NCI-H526 (cell line): Measurements from ENCODE around the gene PYDC2.

Source experiments
- DNase-seq, 2 experiments: peaks; one replicate each; lab custom pipeline; 2025; lab: John Stamatoyannopoulos, UW

PYDC2 gene

DNA sequence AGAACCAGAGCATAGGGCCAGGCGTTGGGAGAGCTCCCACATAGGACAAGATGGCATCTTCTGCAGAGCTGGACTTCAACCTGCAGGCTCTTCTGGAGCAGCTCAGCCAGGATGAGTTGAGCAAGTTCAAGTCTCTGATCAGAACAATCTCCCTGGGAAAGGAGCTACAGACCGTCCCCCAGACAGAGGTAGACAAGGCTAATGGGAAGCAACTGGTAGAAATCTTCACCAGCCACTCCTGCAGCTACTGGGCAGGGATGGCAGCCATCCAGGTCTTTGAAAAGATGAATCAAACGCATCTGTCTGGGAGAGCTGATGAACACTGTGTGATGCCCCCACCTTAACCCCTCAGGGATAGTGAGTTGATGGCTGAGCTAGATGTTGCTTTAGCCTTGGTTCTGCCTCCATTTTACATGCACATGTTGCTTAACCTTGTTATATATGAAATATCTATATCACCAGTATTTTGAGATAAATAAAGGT lies at the start of gene PYDC2:
Gene PYDC2, plus strand, starts transcription at position 51 of the 483 bp plus-strand sequence. Its CDS starts 0 bp downstream, at position 51.
- no peak for DNase-seq

DNA sequence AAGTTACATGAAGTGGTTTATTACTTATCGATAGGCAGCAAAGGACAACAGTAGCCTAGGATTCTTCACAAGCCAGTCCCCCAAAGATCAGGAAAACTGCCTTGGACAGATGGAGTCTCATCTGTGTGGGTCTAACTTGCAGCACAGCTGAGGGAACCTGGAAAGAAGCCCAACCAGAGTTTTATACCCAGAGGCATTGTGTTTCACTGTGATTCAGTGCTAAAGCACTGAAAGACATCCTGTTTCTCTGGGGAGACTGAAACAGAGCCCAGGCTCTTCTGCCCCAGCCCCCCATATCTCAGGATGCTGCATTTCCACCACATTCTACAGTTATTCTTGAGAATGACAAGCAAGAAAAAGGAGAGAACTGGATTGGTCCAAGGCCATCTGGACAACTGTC lies 48.2 kb upstream of the PYDC2 start:
- DNase-seq, result no peak

DNA sequence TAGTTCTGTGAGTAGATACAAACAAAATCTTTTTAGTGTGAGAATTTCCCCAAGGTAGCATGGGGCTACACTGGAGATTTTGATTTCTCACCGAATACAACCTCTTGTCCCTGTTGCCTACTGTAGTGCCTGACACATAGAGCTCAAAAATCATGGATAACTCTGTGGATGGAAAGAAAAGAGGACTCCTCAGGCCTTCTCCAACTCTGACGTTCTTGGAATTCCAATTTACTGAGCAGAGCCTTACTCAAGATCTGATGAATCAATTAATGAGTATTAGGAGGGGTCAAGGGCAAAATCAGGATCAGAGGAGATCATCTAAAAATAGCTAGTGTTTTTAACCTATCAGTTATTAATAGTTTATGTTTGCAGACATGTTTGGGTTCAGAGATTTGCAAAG lies 46.7 kb upstream of the PYDC2 start:
- no peak for DNase-seq

DNA sequence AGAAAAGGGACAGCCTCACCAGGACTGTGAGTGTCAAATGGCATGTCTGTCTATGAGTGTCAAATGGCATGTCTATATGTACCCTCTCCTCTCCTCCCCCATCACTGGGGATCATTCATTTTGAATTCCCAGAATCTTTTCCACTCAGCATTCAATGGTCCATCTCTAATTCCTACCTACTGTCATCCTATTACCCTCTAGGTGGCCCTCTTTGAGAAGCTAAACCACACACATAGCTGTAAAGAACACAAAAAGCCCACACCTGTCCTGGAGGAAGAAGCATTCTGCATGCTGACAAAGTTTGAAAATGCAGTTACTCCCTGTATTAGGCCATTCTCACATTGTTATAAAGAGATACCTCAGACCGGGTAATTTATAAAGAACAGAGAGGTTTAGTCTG lies 46.2 kb upstream of the PYDC2 start:
- DNase-seq, result peak in 1 of 2 experiments; percentile 18

DNA sequence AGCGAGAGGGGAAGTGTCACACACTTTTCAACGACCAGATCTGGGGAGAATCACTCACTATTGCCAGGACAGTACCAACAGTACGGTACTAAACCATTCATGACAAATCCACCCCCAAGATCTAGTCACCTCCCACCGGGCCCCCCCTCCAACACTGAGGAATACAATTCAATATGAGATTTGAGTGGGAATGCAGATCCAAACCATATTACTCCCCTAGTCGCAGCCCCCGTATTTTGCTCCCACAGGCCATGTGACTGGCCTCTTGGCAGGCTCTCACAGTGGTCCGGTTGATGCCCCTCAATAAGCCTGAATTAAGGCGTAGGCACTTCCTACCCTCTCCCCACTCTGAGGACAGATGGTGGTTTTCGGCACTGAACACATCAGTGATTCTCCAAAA lies 45.4 kb upstream of the PYDC2 start:
- no peak for DNase-seq

DNA sequence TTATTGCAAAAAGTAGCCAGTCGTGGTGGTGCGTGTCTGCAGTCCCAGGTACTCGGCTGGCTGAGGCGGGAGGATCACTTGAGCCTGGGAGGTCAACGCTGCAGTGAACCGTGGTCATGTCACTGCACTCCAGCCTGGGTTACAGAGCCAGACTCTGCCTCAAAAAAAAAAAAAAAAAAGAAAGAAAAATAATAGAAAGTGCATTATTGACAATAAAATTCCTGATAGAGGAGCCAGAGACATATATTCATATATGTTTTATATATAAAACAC lies 43.6 kb upstream of the PYDC2 start:
- DNase-seq, result no peak

DNA sequence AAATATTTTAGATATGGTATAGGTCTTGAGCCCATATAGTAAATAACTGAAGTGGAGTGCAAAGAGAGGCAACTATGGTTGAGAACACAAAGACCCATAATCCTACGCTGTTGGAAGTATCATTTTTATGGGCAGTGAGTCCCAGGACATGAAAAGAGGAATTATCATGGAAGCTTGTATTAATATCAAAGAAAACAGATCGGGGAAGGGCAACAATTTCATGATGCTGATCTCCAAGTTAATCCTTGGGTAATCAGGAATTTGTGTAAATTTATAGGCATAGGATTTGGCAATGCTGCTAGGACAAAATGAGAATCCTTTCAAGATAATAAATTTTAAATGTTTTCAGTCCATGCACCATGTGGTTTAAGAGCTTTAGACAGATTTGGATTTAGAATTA lies 40.2 kb upstream of the PYDC2 start:
- DNase-seq, result no peak

DNA sequence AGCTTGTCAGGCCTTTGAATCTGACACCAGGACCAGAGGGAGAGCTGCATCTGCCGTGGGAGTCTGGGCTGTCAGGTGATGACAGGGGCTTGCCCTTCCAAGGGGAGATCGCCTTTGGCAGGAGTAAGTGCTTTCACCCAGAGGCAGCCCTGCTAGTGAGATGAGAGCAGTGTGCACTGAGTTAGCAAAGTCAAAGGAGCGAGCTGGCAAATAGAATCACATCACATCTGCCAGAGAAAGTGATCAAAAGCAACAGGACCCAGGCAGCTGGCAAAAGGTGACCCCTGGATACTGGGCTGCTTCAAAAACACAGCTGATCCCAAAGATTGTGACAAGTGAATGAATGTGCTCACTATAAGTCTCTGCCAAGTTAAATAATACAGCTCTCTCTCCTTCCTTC lies 36.1 kb upstream of the PYDC2 start:
- no peak for DNase-seq

DNA sequence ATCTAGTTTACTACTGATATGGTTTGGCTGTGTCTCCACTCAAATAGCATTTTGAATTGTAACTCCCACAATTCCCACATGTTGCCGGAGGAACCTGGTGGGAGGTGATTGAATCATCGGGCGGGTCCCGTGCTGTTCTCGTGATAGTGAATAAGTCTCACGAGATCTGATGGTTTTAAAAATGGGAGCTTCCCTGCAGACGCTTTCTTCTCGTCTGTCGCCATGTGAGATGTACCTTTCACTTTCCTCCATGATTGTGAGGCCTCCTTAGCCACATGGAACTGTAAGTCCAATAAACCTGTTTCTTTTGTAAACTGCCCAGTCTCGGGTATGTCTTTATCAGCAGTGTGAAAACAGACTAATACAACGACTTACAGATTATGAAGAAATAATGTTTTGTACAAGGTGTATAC lies 35.6 kb upstream of the PYDC2 start:
- no peak for DNase-seq

DNA sequence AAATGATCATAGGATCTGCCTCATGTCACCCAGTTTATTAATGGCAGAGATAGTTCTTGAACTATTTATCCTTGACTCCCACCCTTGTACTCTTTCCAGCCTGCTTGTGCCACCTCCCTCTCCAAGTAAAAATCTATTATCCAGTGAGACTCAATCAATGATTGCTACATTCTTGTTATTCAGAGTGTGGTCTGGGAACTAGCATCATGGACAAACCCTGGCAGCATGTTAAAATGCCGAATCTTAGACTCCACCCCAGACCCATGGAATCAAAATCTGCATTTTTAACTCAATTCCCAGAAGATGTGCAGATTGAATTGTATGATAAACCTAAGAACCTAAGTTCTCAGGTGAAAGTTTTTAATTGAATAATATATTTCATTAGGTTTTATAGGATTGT lies 34.7 kb upstream of the PYDC2 start:
- DNase-seq, result no peak

DNA sequence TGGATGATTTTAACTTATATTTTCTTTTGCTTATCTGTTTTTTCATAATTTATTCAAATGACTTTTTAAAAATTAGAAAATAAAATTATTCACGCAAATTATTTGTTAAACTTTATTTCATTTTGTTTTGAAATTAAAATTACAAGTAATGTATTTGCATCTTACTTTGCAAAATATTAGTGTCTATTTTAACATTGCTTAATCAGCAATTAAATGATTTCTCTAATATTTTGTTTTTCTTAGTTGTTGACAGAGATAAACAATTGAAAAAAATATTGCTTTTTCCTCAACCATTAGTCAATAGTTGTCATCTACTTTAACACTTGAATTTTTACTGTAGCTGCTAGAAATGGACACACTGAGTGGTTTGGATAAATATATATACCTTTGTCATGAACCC lies 32.8 kb upstream of the PYDC2 start:
- no peak for DNase-seq

DNA sequence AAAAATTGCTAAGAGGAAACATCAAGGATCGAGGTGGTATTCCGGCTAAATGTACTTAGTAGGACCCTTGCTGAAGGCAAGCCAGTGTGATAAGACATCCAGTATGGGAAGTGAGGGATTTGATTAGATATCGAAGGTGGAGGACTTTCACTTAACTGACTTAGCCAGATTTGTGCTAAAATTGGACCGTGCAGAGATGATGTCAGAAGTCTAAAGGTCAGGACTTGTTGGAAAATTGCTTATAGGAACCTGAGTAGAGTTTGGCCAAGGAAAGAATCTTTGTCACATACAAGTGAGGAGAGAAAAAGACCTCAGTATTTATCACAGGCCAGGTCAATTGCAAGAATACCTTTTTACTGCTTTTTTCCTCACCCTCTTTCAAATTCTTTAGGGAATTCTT lies 30.9 kb upstream of the PYDC2 start:
- no peak for DNase-seq

DNA sequence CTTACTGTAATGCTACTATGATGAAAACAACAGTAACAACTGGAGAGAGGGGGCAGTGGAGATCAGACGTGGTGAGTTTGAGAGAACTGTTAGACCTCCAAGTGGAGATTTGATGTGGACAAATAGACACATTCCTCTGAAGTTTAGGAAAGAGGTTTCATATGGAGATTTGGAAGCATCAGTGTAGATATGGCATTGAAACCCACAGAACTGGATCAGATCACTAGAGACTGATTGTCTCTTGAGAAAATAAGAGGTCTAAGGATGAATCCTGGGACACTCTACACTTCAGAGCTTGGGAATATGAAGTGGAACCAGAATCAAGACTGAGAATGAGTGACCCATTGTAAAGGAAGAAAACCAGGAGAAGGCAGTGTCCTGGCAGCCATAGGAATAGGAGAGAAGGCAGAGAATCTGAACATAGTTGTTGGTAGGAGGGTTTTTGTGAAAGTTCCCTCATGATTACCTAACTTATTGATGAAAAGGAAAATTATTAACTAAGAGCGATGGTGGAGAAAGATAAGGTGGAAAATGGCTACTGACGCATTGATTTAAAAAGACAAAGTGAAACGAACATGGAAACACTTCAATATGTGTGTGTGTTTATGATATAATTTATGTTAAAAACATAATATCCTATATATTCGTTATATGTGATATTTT lies 29.7 kb upstream of the PYDC2 start:
- no peak for DNase-seq

DNA sequence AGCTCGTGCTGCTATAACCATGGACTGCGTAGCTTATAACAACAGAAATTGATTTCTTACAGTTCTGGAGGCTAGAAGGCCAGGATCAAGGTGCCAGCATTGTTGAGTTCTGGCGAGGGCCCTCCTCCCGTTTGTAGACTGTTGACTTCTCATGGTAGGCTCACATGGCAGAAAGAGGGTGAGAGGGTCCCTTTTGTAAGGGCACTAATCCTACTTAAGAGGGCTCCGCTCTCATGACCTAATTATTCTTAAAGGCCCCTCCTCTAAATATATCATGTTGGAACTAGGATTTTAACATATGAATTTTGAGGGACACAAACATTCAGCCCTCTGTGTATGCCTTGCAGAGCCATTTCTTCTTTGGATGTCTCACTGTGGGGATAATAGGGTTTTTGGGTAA lies 28.8 kb upstream of the PYDC2 start:
- DNase-seq, result no peak

DNA sequence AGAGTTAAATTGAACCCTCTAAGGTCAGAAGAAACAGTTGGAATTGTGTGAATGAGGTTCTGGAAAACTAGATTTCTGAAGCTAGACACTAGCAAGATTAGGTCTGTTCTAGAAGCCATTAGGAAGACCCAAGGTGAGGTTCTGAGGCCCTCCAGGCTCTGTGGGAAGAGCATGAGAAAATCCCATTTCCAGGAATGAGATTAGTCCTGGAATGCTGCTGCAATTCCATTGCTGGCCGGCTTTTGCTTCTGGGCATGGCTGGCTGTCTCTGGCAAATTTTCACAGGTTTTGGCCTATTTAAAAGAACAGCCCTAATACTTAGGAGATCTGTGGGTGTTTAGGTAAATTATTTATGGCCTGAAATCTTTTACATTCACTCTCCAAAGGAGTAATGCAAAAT lies 26.9 kb upstream of the PYDC2 start:
- no peak for DNase-seq

DNA sequence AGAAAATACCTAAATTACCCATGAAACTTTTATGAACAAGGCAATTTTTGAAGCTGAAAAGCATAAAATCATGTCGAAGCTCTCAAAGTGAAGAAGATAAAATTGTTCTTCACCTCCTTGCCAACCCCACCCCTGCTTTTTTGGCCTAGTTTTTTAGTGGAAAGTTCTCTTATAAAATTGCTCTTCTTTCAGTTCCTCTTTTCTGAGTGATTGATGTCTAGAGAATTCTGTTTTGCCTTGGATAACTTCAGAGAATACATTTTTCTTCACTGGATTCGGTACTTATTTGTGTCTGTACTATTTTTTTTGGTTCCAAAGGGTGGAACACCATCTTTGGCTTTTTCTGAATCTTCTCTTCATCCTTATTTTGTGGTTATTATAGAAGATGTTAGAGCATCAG lies 25.0 kb upstream of the PYDC2 start:
- no peak for DNase-seq

DNA sequence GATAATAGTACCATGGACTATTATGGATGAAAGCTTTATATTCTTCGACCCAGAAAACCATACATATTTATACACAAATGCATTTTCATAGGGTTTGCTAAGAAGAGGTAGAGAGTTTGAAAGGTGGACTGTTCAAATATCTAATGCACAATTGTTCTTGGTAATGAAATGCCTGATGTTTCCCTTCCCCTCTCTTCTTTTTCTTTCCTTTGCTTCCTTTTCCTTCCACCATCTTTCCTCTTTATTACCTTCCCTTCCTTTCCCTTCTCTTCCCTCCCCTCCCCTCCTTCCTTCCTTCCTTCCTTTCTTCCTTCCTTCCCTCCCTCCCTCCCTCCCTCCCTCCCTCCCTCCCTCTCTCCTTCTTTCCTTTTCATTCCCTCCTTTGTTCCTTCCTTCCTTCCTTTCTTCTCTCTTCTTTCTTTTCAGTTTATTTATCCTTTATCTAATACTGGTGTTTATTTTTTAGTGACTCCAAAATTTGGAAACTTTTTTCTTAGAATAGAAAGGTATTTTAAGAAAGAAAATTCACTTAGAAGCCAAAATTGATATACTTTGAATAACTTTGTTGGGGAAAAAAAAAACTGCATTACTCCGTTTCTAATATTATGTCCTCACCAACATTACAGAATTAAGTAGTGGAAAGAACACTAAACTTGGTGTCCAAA lies 22.7 kb upstream of the PYDC2 start:
- DNase-seq, result no peak

DNA sequence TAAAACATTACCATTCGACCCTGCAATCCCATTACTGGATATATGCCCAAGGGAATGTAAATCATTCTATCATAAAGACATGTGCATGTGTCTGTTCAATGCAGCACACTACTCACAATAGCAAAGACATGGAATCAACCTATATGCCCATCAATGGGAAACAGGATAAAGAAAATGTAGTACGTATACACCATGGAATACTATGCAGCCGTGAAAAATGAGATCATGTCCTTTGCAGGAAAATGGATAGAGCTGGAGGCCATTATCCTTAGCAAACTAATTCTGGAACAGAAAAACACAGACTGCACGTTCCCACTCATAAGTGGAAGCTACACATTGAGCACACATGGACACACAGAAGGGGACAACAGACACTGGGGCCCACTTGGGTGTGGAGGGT lies 20.4 kb upstream of the PYDC2 start:
- no peak for DNase-seq

DNA sequence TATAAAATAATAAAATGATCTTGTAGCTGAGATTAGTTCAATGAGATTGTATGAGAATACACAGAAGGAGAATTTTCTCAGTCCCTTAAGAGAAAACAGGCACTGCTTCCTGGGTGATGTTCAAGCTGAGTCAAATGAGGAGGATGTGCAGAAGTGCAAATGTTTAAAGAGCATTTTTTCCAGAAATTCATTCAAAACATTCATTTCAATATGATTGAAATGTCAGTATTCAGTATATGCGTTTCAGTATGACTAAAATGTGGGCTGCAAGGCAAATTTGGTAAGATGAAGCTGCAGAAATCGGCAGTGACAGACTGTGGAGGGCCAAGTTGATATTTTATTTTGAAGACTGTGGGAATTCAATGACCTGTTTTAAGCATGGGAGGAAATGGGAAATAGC lies 19.3 kb upstream of the PYDC2 start:
- DNase-seq, result no peak

DNA sequence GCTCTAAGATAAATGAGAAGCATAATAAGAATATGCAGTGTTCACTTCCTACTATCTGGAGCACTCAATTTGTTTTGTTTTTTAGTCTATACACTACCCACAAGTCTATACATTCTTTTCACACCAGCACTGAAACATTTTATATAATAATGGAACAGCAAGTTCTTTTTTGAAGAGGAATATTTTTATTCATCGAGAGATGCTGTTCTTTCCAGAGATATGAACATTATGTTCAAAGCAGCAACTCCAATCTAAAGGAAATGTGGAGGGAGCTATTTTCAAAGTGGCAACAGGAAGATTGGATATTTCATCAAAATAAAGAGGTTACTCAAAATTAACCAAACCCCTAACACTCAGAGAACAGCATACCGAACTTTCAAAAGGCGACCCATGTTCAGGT lies 16.4 kb upstream of the PYDC2 start:
- no peak for DNase-seq

DNA sequence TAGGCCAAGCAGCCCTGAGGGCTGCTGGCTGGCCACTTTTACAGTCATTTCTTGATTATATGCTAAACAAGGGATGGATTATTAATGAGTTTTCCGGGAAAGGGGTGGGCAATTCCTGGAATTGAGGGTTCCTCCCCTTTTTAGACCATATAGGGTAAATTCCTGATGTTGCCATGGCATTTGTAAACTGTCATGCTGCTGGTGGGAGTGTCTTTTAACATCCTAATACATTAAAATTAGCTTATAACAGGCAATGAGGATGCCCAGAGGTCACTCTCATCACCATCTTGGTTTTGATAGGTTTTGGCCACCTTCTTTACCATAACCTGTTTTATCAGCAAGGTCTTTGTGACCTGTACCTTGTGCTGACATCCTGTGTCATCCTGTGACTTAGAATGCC lies 11.7 kb upstream of the PYDC2 start:
- DNase-seq, result no peak

DNA sequence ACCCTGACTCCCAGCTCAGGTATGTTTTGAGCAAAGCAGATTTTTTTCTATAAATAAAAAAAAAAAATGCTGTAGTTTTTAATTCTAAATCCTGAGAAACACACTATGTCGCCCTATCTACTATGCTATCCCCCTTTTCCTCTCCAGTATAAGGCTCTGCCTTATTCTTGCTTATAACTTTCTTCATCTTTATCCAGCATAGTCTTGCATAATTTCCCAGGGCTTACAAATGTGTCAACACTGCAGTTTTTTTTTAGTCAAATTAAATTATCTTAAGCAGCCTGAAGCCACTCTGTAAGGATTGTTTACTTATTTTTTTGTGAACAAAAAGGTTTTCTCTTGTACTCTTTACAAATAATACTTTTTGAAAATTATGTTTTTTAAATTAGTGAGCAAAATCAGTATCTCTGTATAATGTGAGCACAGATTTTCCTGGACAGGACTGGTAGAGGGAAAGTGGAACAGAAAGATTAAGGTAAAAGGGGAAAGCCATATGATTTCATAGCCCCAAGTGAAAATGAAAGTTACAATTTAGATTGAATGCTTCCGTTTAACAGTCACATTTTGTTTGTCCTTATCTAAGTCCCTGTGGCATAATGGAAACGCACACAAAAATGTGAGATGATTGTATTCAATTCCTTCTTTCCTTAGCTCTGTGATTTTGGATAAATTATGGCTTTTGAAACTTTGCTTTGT lies 5.6 kb upstream of the PYDC2 start:
- DNase-seq, result no peak

DNA sequence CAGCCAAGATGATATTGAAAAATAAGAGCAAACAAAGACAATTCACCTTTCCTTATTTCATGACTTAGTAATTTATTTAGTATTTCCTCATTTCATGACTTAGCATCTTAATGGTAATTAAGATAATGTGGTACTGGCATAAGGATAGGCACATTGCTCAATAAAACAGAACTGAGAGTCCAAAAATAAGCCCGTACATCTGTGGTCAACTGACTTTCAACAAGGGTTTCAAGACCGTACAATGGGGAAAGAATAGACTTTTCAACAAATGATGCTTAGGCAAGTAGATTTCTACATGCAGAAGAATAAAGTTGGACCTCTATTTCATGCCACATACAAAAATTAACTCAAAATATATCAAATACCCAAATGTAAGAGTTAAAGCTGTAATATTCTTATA lies 603 bp upstream of the PYDC2 start:
- no peak for DNase-seq

DNA sequence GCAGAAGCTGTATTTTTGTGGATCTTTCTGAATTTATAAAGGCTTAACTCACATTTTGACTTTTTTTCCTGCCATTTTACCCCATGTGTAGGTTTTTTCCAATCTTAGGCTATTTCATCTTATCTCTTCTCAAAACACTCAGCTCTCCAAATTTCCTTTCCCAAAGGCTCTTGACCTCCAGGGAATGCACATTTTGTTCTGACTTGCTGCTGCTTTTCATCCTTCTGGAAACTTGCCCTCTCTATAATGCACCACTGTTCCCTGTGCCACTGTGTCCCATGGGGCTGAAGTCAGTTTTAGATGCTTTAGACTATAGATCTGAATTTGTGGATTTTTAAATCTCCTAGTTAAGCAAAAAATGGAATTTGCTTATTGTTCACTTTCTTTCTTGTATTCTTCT lies 9.1 kb downstream of the PYDC2 start:
- DNase-seq, result no peak
